NCI-H1694 treated with DMSO at 0.1 percent for 48 hours (cell line): Measurements from ENCODE around the gene NDUFA11.
A peak's percentile ranks its signal among the peaks of the same experiment; 100 is the strongest.

Experiments used
- DNase-seq: peaks from one replicate; lab custom pipeline; 2025; lab: John Stamatoyannopoulos, UW

NDUFA11 gene

DNA sequence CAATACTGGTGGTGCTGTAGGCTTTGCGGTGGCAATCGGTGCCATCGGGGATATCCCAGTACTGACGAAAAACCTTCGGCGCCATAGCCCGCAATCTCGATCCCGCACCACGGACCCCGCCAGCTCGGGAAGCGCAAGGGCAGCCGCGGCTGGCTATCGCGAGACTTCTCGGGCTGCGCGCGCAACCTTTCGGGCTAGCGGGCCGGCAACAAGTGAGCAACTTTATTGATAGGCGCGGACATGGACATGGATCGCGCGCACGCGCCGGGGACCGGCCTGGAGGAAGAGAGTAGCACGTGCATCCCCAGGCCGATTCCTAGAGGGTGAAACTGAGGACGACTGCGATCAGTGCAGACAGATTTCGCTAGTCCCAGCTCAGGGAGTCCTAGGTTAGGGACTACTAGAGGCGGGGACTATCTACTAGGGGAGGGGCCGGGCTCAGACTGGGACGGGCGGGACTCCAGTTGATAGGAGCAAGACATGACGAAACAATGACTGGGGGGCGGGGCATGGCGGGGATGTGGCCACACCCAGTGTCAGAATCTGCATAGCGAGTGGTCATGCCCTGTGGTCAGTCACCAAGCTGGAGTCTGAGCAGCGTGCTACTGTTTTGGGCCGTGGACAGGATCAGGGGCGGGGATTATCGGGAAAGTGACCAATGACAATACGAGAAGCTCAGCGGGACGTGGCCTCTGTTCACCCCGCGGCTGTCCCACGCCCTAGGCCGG is at the start of gene NDUFA11:
Gene NDUFA11, minus strand, starts transcription at position 167 of the 728 bp plus-strand sequence. Its CDS starts 82 bp downstream, at position 85.
- DNase-seq: peak; percentile 90

DNA sequence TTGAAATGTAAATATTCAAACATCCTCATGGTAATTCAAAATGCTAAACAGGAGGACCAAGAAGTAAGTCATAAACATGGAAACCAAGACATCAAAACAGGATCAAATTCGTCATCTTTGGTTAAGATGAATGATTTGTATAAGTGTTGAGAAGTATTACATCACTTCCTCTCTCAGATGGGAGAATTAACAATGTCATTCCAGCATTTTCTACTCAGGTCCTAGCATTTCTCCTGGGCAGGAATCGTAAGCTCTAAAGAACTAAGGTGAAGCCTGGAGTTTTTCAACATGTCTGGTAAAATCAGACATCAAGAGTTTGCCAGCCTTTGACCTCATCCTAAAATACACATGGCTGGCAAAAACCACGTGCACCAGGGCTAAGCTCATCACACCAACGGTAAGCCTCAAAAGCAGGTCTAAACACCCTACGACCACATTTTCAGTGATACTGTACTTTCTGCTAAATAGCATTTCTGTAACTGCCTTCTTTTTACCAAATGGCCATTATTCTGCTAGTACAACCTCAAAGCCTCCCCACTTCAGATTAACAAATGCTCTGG is 49.5 kb upstream of the NDUFA11 start:
- DNase-seq: no peak

DNA sequence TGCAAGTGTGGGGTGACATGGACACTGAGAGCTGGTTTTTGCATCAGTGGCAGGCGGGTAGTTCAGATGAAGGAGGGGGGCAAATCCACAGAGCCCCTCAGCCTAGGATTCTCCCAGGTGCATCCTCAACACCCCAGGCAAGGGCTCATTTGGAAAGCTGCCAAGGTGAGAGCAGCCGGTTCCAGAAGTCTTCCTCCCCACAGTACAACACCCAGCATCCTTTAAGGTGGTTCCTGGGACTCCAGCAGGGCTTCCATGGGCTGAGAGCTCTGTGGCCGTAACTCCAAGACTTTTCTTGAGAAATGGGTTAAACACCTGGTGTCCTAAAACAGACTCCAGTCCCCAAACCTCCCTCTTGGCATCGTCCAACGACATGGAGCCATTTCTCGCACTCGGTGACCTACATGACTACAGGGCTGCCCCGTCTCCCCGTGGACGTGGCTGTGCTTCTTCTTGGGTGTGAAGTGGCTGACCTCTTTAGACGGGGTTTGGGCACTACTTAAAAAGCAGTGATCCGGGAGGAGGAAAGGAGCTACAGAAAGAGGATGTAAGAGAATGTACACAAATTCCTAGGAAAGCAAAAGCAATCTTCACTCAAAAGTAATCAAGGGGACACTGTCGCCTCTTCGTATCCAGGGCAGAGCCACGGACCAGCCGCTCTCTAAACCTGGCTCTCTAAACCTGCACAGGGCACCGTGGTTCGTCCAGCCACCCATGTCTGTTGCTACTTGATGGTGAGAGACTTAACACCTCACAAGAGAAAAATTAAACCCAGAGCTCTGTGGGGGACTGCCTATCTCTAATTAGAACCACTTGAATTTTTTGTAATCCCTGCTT is 48.8 kb upstream of the NDUFA11 start:
- DNase-seq: no peak

DNA sequence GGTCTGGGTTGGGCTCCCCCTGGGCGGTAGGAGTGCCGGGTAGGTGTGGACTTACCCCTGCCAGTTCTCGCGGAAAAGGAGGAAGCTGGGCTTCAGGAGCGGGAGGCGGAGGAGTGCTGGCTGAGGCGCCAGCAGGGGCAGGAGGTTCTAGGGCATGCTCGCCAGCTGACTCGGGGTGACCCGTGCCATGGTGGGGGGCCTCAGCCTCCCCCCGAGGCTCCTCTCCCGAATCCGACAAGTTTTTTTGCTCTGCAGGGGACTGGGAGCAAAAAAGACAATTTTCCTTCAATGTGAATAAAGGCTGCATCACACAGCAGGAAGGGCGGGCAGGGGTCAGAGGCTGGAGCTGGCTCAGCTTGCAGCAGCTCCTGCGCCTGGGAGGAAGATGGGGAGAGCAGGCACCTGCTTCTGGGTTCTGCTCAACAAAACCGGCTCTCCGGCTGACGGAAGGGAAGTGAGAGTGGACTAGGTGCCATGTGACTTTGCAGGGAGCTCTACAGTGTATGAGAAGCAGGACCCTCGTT is 47.8 kb upstream of the NDUFA11 start:
- no peak for DNase-seq

DNA sequence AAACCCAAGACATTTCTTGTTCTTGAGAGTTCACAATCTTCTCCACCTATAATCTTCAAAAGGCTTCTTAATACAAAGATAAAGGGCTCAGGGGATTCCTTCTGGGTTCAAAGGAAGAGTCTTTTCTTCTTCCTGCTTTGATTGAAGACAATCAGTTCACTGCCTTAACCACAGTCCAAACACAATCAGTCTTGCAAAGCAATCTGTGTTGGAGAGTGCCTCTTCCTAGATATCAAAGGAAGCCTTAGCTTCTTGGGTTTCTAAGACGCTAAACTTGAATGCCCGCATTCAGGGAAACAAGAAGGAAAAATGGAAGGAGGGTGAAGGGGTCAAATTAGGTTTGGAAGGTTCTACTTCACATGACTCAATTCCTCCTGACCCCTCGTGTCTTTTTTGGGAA is 47.2 kb upstream of the NDUFA11 start:
- no peak for DNase-seq

DNA sequence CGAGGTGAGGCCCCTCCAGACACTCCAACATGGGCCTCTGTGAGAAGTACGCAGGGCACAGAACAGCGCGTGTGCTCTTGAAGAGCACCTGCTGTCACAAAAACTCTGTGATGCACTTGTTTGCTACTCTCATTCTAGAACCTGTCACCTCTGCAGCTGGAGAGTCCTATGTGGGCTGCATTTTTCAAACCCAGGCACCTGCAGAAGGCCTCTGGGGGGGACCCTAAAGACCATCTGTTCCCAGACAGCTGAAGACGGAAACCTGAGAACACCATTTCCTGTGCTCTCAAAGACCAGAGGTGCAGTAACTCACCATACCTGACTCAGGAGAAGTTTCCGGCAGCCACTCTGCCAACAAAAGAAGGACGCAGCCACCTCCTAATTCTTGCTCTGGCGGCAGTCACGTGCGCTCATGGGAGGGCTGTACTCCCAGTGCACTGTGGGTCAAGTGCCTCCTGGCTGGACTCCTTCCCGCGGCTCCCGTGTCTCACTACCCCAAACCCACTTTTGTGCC is 46.3 kb upstream of the NDUFA11 start:
- DNase-seq: no peak

DNA sequence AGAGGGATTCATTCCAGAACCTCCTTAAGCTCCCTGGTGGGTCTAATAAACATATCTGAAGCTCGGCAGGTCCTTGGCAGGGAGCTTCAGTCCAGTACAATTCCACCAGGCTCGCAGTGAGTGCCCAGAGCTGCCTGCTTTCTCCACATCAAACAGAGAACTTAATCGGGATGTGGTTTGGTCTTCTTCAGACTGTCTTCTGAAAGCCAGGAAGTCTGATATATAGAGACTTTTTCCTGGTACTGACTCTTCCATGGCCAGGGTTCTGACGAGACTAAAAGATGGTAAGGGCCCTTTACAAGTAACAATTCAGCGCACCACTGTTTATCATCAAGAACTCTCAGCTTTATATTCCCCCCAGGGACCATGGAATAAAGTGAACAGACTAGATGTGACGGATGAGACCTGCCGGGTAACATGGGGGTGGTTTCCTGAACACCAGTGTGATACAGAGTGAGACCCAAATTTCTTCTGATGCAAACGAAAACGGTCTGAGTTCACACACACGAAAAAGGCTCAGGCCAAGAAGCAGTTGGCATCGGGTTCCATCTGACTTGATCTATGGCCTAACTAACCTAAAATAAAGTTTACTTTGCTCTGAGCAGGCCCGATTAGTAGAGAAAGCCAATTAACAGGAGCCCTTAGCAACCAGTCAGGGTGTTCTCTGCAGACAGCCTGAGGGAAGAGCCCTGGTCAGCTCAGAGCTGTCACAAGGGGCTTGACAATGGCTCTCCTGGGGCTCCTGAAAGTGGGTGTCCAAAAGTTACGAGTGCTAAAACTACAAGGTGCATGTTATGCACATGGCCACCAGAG is 45.4 kb upstream of the NDUFA11 start:
- no peak for DNase-seq

DNA sequence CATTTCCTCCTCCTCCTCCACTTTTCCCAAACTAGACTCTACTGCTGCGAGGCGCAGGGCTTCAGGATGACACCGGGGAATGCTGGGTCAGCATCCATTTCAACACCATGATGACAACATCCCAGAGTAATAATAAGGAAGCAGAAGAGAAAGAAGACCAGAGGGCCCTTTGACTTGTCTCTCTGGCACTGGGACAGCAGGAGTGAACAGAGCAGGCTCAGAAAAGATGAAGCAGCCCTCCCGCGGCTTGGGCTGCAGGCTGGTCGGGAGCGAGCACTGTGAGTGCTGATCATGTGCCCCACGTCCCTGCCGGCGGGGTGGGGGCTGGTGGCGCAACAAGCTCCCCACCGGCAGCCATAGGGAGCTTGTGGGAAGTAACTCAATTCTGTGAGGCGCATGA is 43.8 kb upstream of the NDUFA11 start:
- DNase-seq: no peak

DNA sequence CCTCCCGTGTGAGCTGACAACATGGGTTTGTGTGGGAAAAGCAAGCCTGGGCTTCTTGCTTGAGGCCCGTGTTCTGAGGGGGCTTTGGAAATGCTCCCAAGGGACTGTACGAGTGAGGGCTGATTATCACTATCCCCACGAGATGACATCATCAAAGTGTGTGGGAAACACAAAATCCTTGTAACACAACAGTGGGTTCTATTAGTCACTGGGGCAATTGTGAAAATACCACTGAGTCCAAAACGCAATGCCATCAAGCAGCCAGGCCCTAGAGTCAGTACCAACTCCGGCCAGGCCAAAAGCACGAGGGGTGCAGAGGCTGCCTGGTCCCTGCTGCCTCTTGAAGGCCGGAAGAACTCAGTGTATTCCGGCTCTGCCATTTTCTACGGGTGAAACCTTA is 40.0 kb upstream of the NDUFA11 start:
- no peak for DNase-seq

DNA sequence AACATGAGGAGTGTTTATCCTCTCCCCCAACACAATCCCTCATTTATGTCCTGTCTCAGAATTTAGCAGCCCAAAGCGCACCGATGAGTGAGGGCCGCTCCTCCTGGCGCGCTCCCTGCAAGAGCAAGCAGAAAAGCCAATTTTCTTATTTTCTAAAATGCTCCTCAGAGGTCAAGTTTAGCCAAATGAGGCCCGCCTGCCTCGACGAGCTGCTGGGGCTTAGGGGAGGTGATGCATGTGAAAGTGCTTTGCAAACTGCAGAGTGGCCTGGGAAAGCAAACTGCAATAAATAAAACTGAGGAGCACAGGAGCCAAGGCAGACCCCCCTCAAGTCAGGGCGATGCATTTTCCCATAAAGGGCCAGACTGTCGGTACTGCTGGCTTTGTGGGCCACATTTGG is 39.5 kb upstream of the NDUFA11 start:
- DNase-seq: no peak

DNA sequence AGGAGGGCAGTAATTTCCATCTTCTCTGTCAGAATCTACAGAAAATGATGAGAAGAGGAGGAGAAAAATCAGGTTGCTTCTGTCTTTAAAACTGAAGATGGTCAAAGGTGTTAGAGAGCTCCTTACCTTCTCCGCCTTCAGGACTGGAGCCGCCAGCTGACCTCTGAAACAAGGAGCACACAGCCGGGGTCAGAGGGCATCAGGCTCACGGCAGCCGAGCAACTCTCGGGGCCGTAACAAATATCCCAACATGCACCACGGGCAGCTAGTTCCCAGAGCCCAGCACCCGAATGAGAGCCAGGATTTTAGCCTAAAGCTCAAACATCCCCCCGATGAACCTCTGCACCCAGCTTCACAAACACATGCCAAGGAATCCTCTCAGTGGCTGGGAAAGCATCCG is 38.1 kb upstream of the NDUFA11 start:
- DNase-seq: no peak

DNA sequence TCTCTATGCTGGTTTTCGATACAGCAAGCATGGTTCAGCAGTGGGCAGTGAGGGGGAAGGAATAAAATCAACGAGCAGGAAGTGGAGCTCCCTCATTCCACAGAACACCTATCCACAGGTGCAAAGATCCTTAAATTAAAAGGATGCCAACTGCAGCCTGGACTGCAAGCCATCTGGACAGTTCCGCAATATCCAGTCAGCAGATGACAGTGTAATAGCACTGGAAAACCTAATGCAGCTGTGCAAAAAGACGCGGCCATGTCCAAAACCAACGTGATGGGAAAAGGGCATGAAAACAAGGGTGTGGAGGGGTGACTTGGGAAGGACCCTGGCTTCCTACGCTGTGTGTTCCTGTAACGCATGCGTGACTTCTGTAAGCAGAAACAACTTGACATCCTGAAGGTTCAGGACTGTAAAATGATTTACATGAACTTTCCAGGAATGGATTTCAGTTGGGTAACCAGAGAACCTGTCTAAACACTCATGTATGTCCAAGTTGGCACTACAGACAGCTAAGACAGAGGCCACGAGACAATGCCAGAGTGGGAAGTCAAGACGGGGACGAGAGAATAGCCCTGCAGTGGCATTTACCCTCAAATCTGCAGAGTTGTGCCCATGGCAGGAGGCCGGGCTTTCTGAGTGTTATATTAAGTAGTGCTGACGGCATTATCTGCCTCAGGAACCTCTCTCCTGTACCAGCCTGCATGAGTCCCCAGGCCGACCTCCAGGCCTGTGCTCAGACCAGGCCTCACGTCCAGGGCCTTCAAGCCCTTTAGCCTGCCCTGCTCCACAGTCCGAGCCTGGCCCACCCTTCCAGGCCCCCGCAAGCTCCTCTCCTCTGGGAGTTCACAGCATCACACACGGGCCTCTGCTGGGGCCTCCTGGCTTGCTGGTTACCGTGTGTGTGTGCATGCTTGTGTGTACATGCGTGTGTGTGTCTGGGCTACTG is 36.9 kb upstream of the NDUFA11 start:
- no peak for DNase-seq

DNA sequence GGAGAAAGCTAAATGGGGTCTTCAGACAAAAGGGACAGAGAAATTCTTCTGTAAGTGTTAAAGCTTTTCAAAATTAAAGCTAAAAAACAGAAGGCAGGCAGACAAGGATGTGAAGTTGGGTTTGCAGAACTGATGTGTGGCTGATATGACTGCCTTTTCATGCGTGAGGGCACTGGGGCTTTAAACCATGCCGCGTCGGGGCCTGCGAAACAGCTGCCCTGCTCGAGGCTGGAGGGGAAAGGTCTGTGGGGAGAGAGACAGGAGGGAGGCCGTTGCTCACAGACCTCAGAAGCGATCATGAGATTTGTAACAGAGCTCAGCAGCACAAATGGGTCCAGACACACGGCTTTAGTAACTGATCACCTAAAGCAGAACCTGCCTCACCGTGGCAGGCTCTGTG is 34.0 kb upstream of the NDUFA11 start:
- DNase-seq: no peak

DNA sequence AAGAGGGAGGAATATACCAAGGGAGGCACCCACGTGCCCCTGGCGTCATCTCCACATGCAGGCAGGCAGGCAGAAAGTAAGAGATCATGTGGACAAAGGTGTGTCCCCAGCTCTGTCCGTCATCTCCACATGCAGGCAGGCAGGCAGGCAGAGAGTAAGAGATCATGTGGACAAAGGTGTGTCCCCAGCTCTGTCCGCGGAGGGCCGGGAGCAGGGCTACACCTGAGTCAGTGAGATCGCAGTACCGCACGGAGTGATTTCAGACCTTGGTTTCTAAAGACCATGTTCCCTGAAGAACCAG is 32.7 kb upstream of the NDUFA11 start:
- no peak for DNase-seq

DNA sequence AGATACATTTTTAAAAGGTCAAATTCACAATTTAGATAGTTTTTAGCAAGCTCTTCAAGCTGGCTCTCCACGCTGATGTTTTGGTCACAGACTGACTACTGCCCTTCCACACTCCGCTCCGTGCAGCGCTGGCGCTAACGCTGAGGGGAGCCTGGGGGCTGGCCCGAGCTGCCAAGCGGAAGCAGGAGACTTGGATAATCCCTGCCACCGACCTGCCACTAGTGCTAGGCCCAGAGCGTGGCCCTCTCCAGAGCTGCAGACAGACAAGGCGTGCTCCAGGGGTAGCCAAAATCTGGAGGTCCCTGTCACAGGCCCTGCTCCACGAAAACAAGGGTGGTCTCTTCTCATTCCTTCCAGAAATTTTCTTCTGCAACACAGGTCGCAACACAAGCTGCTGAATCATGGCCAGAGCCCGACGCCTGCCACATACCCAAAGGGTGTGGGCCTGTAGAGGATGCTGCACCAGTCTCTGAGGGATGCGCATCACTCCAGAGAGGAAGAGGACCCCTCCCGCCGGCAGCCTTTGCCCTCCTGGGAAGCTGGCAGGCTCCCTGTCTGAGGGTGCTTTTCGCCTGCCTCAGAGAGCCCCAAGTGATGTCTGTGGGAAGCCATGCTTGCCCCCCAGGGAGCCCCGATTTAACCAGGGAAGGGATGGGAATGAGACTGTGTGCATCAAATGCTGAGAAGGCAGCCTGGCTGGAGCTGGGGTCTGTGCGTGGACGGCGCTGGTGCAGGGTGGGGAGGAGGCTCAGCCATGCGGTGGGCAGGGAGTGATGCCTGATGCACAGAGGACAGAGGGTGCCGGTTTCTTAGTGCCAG is 32.1 kb upstream of the NDUFA11 start:
- DNase-seq: no peak

DNA sequence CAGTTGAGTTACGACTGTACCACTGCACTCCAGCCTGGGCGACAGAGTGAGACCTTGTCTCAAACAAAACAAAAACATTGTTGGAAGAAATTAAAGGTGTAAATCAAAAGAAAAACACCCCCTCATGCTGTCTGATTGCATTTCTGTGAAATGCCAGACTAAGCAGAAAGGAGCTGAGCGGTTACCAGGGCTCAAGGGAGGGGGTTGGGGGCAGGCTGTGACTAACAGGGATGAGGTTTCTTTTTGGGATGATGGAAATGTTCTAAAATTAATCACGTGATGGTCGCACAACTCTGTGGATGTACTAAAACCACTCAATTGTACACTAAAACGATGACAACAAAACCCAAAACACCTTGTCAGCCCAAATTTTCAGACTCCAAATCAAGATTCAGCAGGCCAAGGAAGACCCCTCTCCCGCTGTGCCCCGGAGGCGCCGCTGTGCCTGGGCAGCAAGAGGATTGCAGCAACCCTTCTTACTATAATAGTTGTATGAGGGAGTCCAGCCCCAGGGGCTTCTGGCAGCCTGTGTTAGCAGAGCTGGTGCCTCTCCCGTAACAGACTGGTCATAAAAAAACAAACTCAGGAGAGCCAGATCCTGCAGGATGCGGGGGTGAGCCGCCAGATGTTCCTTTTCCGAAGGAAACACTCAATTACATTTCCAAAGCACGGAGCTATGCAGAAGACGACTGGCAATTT is 31.3 kb upstream of the NDUFA11 start:
- peak; percentile 42 for DNase-seq

DNA sequence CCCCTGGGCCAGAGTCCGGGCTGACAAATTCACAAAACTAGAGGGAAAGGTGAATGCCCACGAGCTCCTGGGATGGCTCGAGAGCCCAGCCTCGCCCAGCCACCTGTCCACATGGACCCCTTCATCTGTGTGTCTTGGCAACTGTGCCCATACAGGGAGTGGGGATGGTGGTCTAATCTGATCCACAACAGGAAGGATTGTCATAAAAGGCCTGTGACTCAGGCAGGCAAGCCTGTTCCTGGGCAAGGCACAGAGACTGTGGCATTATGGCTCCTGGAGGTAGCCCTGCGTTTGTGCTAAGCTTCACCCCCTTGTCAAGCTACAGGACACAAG is 30.4 kb upstream of the NDUFA11 start:
- DNase-seq: no peak

DNA sequence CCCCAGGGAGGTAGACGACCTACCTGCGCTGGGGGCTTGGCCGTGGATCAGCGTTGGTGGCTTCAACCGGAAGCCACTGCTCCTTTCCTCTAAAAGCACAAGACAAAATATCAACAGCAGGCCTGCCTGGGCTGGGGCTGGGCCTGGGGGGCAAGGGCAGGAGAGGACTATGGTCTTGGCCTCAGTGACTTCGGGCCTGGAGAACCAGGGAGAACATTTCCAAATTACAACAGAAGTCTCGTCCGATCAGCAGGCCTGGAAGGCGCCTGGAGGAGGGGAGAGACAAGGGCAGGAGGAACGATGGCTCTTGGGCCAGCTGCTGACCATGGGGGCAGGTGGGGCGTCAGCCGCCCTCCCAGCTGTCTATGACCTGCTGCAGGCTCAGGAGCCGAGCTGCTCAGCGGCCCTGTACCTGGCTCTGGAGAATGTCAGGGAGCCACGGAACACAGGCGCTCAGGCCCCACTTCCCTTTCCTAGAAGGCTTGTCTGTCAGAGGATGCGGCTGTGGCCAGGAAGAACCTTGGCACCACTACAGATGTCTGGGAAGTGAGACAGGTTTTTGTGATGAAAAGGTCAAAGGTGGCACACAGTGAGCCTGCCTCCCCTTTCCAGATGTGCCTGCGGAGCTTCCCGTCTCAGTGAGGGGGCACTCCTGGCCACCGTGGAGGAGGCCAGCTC is 29.9 kb upstream of the NDUFA11 start:
- no peak for DNase-seq
